ENCODE data around the gene TRMT6.

The TRMT6 gene

GRCh38 chr20:5950271-5951031 is at the start of gene TRMT6, which contains the start of gene MCM8:
Gene TRMT6 (minus strand): TSS chr20:5950533. CDS start chr20:5950405, 128 bp downstream.
Gene MCM8 (plus strand): TSS chr20:5950652. CDS start chr20:5952016, 1,364 bp downstream.
- DNase-seq (ENCODE audit: low spot score): peak; percentile 96

- no peak for DNase-seq (ENCODE audit: low spot score)
These were observed 49.5 kb upstream of the TRMT6 start for GRCh38 chr20:5999783-6000182.

- DNase-seq (ENCODE audit: low spot score): no peak
These were observed 46.4 kb upstream of the TRMT6 start for GRCh38 chr20:5996765-5997164.

DNA sequence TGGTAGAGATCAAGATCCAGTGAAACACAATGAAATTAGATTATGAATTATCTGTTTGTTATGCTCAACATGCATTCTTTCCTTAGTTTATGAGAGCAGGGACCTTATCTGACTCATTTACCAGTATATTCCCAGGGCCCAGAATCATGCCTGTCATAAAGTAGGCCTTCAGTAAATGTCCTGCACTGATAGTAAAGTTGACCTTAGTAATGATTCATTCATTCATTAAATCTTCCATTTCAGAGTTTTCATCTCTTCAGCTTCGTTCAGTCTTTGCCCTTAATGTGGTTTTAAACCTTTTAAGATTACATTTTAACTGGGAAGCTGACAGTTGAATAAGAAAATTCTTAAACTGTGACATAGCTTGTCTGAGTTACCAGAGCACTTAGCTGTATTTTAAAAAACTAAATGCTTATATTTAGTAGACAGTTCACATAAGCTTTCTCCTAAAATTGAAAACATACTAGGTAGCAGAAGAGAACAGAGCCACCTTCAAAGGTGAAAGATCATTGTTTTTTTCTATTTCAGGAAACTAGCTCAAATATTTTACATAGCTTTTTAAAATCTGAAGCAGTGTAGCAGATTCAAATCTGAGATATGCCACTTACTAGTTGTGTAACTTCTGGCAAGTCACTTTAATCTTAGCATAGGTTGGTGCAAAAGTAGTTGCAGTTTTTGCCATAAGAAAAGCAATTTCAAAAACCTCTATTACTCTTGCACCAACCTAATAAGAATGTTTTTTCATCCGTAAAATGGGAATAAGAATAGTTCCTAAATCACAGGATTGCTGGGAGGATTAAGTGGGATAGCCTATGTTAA is 41.5 kb upstream of the TRMT6 start:
- DNase-seq (ENCODE audit: low spot score): peak; percentile 21

DNA sequence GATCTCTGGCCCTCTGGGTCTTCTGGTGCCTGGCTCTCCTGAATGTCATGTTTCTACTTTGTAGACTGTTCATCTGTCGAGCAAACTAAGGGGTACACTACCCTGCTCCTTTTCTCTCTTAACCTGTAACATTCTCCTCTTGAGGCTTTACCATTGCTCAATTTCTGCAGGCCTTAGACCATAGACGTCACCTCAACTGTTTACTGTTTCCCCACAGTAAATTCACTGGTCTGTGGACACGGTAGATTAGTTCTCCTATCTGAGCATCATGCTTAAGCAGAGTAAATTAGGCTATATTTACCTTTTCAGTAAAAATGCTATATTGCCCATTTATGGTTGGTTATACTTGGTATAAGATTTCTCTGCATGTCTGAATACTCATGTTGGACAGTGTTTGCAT is 40.6 kb upstream of the TRMT6 start:
- DNase-seq (ENCODE audit: low spot score): no peak

GRCh38 chr20:5989539-5989938 is 39.2 kb upstream of the TRMT6 start:
- DNase-seq (ENCODE audit: low spot score): no peak

DNA sequence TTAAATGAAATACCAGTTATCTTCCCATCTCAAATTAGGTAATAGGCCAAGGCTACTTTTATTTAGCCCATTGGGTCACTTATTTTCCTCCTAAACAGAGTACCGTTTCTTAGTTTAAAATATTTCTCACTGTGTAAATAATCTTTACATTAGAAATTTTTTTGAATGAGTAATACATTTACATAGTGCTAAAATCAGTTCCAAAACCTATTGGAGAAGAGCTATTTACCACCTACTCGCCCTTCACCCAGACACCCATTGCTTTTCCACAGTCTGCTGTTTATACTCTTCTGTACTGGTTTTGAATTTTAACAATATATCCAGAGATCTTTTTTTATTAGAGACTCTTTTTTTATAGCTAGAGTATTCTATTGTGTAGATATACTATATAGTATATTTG is 37.0 kb upstream of the TRMT6 start:
- no peak for DNase-seq (ENCODE audit: low spot score)

GRCh38 chr20:5980720-5981538 is 30.6 kb upstream of the TRMT6 start:
- no peak for DNase-seq (ENCODE audit: low spot score)

DNA sequence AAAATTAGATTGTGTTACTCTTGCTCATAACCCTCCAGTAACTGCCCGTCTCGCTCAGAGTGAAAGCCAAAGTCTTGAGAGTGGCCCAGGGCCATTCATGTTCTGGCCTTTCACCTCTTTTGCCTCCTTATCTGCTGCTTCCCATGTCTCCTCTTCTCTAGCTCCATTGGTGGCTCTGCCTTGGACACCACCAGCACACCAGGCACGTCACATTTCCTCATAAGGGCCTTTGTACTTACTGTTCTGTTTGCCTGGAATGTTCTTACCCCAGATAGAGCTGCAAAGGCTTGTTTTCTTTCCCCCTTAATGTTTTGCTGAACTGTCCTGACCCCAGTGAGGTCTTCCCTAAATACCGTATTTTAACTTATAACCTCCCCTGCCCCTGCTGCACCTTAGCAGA is 29.5 kb upstream of the TRMT6 start:
- DNase-seq (ENCODE audit: low spot score): no peak

DNA sequence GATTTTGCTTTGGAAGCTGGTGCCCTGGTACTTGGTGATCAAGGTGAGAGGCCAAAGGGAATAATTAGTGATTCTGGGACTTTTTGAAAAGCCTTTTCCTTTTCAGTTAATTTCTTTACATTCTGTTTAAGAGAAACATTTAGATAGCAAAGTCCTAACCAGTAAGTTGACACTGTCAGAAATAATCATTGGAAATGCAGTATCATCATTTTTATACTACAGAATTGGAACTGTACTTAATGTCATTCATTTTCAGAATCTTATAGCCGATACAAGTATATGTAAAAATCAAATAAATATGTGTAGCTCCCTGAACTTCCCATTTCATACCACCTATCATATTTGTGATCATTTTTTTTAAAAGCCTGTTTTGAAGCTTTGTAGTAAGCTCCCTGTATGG is 27.6 kb upstream of the TRMT6 start:
- no peak for DNase-seq (ENCODE audit: low spot score)

- DNase-seq (ENCODE audit: low spot score): no peak
These were observed 26.9 kb upstream of the TRMT6 start for GRCh38 chr20:5977223-5977622.

- DNase-seq (ENCODE audit: low spot score): no peak
These were observed 25.4 kb upstream of the TRMT6 start for GRCh38 chr20:5975778-5976177.

- DNase-seq (ENCODE audit: low spot score): no peak
These were observed 24.2 kb upstream of the TRMT6 start for GRCh38 chr20:5974531-5974930.

DNA sequence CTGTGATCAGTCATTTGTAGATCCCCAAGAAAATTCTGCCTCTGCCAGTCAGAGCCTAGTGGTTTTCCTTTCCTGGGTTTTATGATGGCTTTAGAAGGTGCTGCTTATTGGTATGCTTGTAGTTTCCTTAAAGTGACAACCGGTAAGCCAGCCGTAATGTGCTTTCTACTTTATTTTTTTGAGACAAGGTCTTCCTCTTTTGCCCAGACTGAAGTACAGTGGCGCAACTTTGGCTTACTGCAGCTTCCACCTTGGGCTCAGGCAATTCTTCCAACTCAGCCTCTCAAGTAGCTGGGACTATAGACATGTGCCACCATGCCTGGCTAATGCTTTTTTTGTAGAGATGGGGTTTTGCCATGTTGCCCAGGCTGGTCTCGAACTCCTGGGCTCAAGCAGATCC is 23.6 kb upstream of the TRMT6 start:
- no peak for DNase-seq (ENCODE audit: low spot score)

GRCh38 chr20:5973172-5973571 is 22.8 kb upstream of the TRMT6 start:
- DNase-seq (ENCODE audit: low spot score): peak; percentile 19

- no peak for DNase-seq (ENCODE audit: low spot score)
These were observed 20.9 kb upstream of the TRMT6 start for GRCh38 chr20:5971203-5971602.

DNA sequence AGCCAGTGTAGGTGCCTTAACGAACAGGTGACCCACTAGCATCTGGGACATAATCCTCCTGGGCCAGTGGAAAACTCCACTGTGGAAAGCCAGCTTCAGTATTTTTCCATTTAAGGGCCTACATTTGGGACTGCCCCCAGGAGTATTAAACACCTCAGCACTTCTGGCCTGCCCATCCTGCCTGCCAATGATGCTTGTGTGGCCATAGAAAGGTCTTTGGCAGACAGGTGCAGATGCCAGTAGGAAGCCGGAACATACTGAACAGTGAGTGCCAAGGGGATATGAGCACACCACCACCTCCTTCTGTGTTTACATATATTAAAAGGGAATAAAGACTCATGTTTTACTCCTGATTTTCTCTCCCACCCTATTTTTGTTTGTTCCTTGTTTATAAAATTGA is 20.0 kb upstream of the TRMT6 start:
- DNase-seq (ENCODE audit: low spot score): no peak

DNA sequence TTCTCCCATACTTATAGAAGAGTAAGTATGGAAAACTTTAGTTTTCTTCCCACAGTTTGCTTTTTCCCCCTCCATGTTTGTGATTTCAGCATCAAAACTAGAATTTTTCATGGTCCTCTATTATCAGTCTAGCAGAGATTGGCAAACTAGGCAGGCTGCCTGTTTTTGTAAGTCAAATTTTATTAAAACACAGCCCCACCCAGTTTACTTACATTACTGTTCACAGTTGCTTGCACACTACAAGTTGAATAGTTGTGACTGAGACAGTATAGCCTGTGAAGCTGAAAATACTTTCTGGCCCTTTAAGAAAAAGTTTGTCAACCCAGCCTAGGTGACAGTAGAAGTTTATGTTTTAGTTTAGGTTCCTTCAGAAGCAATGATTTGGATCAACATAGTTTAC is 19.6 kb upstream of the TRMT6 start:
- DNase-seq (ENCODE audit: low spot score): no peak

- no peak for DNase-seq (ENCODE audit: low spot score)
These were observed 19.1 kb upstream of the TRMT6 start for GRCh38 chr20:5969348-5969935.

- DNase-seq (ENCODE audit: low spot score): no peak
These were observed 18.1 kb upstream of the TRMT6 start for GRCh38 chr20:5968462-5968861.

DNA sequence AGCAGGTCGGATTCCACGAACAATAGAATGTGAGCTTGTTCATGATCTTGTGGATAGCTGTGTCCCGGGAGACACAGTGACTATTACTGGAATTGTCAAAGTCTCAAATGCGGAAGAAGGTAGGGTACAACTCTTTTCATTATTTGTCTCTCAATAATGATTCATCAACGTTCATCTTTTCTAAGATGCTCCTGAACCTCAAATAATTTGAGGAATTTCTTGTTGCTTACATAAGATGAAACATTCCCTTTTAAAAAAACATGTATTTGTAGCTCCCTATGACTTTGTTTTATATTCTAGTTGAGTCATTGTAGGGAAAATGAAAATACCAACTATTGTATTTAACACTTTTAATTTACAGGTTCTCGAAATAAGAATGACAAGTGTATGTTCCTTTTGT is 17.1 kb upstream of the TRMT6 start:
- no peak for DNase-seq (ENCODE audit: low spot score)

- DNase-seq (ENCODE audit: low spot score): no peak
These were observed 426 bp downstream of the TRMT6 start for GRCh38 chr20:5949943-5950270.
